Upper lobe of left lung (tissue), 6 donors: ENCODE measurements around the gene RAB21. TPM values are rescaled to one million over a fixed set of nuclear protein-coding genes. Genes with fewer than 3 reads are reported as not detected.

Source experiments
- ATAC-seq, 2 donors: fragments of 200-7000 bp; cut with Tn5 transposase; one replicate each; pipeline ENCODE4 v1.9.1; 2022; ENCODE audit warnings: mild to moderate bottlenecking in 2 of 2, moderate library complexity in 2 of 2; ENCODE audit not compliant: low FRiP score in 2 of 2
- DNase-seq, 2 donors: peaks; one replicate each; pipeline ENCODE4 v3.0.0-alpha.2; 2019 to 2020
- H3K27ac ChIP-seq, 4 donors: fragments of 200-600 bp; sonication (generic); one replicate each; pipeline ENCODE4 v1.5.1; 2016 to 2019
- H3K27me3 ChIP-seq, 4 donors: fragments of 200-600 bp; sonication (generic); one replicate each; pipeline ENCODE4 v1.5.1; 2017 to 2019
- H3K36me3 ChIP-seq, 4 donors: fragments of 200-600 bp; sonication (generic); one replicate each; pipeline ENCODE4 v1.5.1; 2016 to 2019
- H3K4me1 ChIP-seq, 4 donors: fragments of 200-600 bp; sonication (generic); one replicate each; pipeline ENCODE4 v1.5.1; 2018 to 2019
- H3K4me3 ChIP-seq, 4 donors: fragments of 200-600 bp; sonication (generic); one replicate each; pipeline ENCODE4 v1.5.1; 2017 to 2019; ENCODE audit warnings: mild to moderate bottlenecking in 2 of 4, moderate library complexity in 1 of 4
- H3K9me3 ChIP-seq, 4 donors: fragments of 200-600 bp; sonication (generic); one replicate each; pipeline ENCODE4 v1.5.1; 2018 to 2019
- EP300 ChIP-seq, 4 donors: sonication (generic); formaldehyde crosslinking; IDR thresholded peaks; one replicate each; pipeline ENCODE4 v1.5.1; 2017; ENCODE audit warnings: antibody characterized with exemption in 4 of 4, control low read depth in 2 of 4
- POLR2A ChIP-seq, 4 donors: fragments of 450-650 bp; IDR thresholded peaks; one replicate each; pipeline ENCODE4 v1.5.1; 2016 to 2017; ENCODE audit warnings: antibody characterized with exemption in 4 of 4, mild to moderate bottlenecking in 2 of 4
- POLR2AphosphoS5 ChIP-seq, 2 donors: sonication (generic); formaldehyde crosslinking; IDR thresholded peaks; one replicate each; pipeline ENCODE4 v1.5.1; 2017; ENCODE audit warnings: antibody characterized with exemption in 2 of 2
- WGBS, 2 donors: methylation state at CpG; one replicate each; pipeline ENCODE4 v1.1.5; 2017 to 2018; 5-methylcytosine and 5-hydroxymethylcytosine counted together
- total RNA-seq, 6 donors: library from RNA; depleted of rRNA in 4 of 6; stranded (reverse); fragments of >200 nt in 4 of 6; gene quantifications; one replicate each; pipeline versions ENCODE4 v1.1.0 to v1.2.1, GENCODE V29; 2016 to 2021
- TF ChIP-seq, protein P1 (sequence below), 6 experiments: fragments of 450-650 bp in 4 of 6; fragments of 200-600 bp in 2 of 6; sonication (generic) in 2 of 6; IDR thresholded peaks; one replicate each; pipeline ENCODE4 v1.5.1; 2016 to 2019; ENCODE audit warnings: antibody characterized with exemption in 6 of 6
- donor health status: DM: no; HTN: no; CAD: no; lungs with moderate emphysema.
- donor health status: DM: no; HTN: yes; CAD: no; lungs with severe emphysema.

The RAB21 gene
- total RNA-seq, 6 donors from 2014 or later = 9.4 to 78.7 (median 46.1) TPM

- peaks cover 0 to 8% (median 2%) of the 10 kb centered on the region in 4 donors for H3K4me1 ChIP-seq
- ATAC-seq (peak in 1 of 2 donors; percentile 57), DNase-seq (no peak)
- peak overlapping the region in 2 of 4 donors; percentile 28 to 33 for H3K27ac ChIP-seq
- no peaks in the 10 kb centered on the region for H3K27me3 ChIP-seq
- TF ChIP-seq EP300 (IDR thresholded peaks at IDR 0.05) (no peak), POLR2AphosphoS5 (IDR thresholded peaks at IDR 0.05) (no peak)
- TF ChIP-seq, protein P1, sequence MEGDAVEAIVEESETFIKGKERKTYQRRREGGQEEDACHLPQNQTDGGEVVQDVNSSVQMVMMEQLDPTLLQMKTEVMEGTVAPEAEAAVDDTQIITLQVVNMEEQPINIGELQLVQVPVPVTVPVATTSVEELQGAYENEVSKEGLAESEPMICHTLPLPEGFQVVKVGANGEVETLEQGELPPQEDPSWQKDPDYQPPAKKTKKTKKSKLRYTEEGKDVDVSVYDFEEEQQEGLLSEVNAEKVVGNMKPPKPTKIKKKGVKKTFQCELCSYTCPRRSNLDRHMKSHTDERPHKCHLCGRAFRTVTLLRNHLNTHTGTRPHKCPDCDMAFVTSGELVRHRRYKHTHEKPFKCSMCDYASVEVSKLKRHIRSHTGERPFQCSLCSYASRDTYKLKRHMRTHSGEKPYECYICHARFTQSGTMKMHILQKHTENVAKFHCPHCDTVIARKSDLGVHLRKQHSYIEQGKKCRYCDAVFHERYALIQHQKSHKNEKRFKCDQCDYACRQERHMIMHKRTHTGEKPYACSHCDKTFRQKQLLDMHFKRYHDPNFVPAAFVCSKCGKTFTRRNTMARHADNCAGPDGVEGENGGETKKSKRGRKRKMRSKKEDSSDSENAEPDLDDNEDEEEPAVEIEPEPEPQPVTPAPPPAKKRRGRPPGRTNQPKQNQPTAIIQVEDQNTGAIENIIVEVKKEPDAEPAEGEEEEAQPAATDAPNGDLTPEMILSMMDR (IDR thresholded peaks at IDR 0.05) = peak in 5 of 6 experiments; percentile 42 to 72 (median 68)
- H3K4me3 ChIP-seq = no peak overlapping the region
- H3K36me3 ChIP-seq = peaks cover 0 to 41% (median 4%) of the 10 kb centered on the region in 4 donors
- H3K9me3 ChIP-seq = no peaks in the 10 kb centered on the region
- WGBS, 2 donors = 11 to 25% methylated on average over 3 of the region's 3 CpGs
Observed at GRCh38 chr12:71780237-71780822, 25.7 kb downstream of the RAB21 start.

DNA sequence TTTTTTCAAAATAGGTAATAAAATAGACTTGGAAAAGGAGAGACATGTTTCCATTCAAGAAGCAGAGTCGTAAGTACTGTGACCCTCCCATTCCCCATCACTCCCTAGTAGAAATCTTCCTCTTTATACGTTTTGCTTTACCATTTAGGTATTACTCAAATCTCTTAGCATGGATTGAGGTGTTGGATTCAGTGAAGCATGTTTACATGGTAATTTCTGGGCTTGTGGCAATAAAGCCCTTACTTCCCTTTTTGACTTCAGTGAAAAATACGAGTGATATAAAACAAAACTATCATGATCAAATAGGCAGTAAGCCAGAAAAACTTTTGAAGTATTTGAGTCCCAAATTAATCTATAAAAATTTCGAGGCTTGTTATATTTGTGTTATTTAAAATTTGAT lies 27.4 kb downstream of the RAB21 start:
- TF ChIP-seq POLR2A (IDR thresholded peaks at IDR 0.05) (no peak), EP300 (IDR thresholded peaks at IDR 0.05) (no peak), POLR2AphosphoS5 (IDR thresholded peaks at IDR 0.05) (no peak)
- TF ChIP-seq, protein P1 (IDR thresholded peaks at IDR 0.05) = no peak
- no peaks in the 10 kb centered on the region for H3K9me3 ChIP-seq
- DNase-seq = no peak
- peaks cover 5 to 52% (median 12%) of the 10 kb centered on the region in 4 donors for H3K36me3 ChIP-seq
- 48 to 60% methylated on average over 4 of the region's 4 CpGs for WGBS, 2 donors
- no peak overlapping the region for H3K4me3 ChIP-seq
- no peak for ATAC-seq
- H3K27me3 ChIP-seq = no peaks in the 10 kb centered on the region
- H3K27ac ChIP-seq = peak overlapping the region in 1 of 4 donors; percentile 27
- H3K4me1 ChIP-seq = peaks cover 0 to 13% (median 2%) of the 10 kb centered on the region in 4 donors

DNA sequence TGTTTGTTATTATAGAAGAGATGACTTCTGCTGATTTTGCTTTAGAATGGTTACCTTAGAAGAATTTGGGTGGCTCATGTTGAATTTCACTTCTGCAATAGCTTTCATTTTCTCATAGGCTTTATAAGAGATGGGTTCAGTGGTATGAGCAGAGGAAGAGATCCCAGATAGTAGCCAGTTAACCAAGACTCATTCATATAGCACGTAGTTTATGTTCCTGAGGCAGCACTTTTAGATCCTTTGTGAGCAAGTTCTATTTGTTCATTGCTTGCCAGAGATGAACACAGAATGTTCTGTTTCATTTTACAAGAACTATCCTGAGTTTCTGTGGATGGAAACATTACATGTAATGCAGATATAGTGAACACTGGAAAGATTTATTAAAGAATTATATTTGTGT lies 32.2 kb downstream of the RAB21 start:
- DNase-seq (no peak), ATAC-seq (no peak)
- TF ChIP-seq POLR2AphosphoS5 (IDR thresholded peaks at IDR 0.05) (no peak), EP300 (IDR thresholded peaks at IDR 0.05) (no peak), POLR2A (IDR thresholded peaks at IDR 0.05) (no peak)
- TF ChIP-seq, protein P1 (IDR thresholded peaks at IDR 0.05) = no peak
- Histone ChIP-seq H3K27me3 (no peaks in the 10 kb centered on the region), H3K4me3 (no peak overlapping the region), H3K4me1 (peaks cover 0 to 14% (median 11%) of the 10 kb centered on the region in 4 donors), H3K9me3 (no peaks in the 10 kb centered on the region), H3K36me3 (peaks cover 5 to 63% (median 12%) of the 10 kb centered on the region in 4 donors), H3K27ac (peak overlapping the region in 2 of 4 donors; percentile 44 to 57)
- WGBS, 2 donors = 52 to 65% methylated on average over 1 of the region's 1 CpG

DNA sequence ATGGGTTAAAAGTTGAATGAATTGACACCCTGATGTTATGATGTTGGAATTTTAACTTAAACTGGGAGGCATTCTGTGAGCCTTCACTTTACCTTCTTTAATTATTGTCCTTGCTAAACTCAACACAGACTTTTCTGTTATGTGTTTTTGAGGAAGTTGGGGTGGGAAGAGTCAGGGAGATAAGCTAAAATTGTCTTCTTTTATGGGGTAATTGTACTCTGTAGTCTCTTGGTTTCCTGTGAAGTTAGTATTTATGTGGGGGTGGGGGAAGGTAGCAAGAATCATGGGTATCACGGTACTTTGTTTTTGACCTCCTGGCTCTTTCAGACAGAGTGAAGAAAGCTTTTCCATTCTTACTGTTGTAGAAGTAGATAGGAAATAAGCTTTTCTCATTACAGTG lies 32.9 kb downstream of the RAB21 start:
- H3K4me3 ChIP-seq = no peak overlapping the region
- DNase-seq = no peak
- TF ChIP-seq, protein P1 (IDR thresholded peaks at IDR 0.05) = no peak
- TF ChIP-seq POLR2A (IDR thresholded peaks at IDR 0.05) = no peak
- TF ChIP-seq EP300 (IDR thresholded peaks at IDR 0.05) = no peak
- no peak for TF ChIP-seq POLR2AphosphoS5 (IDR thresholded peaks at IDR 0.05)
- H3K9me3 ChIP-seq = no peaks in the 10 kb centered on the region
- WGBS, 2 donors = 24 to 50% methylated on average over 1 of the region's 1 CpG
- ATAC-seq = no peak
- H3K27ac ChIP-seq = peak overlapping the region in 2 of 4 donors; percentile 44 to 57
- H3K36me3 ChIP-seq = peaks cover 5 to 56% (median 12%) of the 10 kb centered on the region in 4 donors
- H3K27me3 ChIP-seq = no peaks in the 10 kb centered on the region
- peaks cover 0 to 14% (median 11%) of the 10 kb centered on the region in 4 donors for H3K4me1 ChIP-seq

- H3K9me3 ChIP-seq = no peaks in the 10 kb centered on the region
- peaks cover 0 to 14% (median 11%) of the 10 kb centered on the region in 4 donors for H3K4me1 ChIP-seq
- no peak overlapping the region for H3K4me3 ChIP-seq
- no peak overlapping the region for H3K27ac ChIP-seq
- H3K36me3 ChIP-seq = peaks cover 5 to 41% (median 11%) of the 10 kb centered on the region in 4 donors
- WGBS, 2 donors = 61 to 71% methylated on average over 1 of the region's 1 CpG
- no peaks in the 10 kb centered on the region for H3K27me3 ChIP-seq
- no peak for TF ChIP-seq POLR2AphosphoS5 (IDR thresholded peaks at IDR 0.05)
- no peak for TF ChIP-seq EP300 (IDR thresholded peaks at IDR 0.05)
- DNase-seq = no peak
- ATAC-seq = no peak
Observed at GRCh38 chr12:71790331-71790730, 35.7 kb downstream of the RAB21 start.
